HEK293 (cell line): ENCODE data around the gene FRMD6.

Source experiments
- MYNN ChIP-seq: fragments of 450-650 bp; formaldehyde crosslinking; IDR thresholded peaks from 2 replicates; pipeline ENCODE4 v1.5.1; 2016; ENCODE audit warnings: missing biosample characterization, missing genetic modification characterization, borderline replicate concordance
- REST ChIP-seq: fragments of 450-650 bp; formaldehyde crosslinking; IDR thresholded peaks from 2 replicates; pipeline ENCODE4 v1.5.1; 2016; ENCODE audit warnings: missing biosample characterization, missing genetic modification characterization
- ZBTB49 ChIP-seq: fragments of 450-650 bp; formaldehyde crosslinking; IDR thresholded peaks from 2 replicates; pipeline ENCODE4 v1.5.1; 2016; ENCODE audit warnings: missing biosample characterization, missing genetic modification characterization, low read depth
- ZFP37 ChIP-seq: fragments of 450-650 bp; formaldehyde crosslinking; IDR thresholded peaks from 2 replicates; pipeline ENCODE4 v1.5.1; 2016; ENCODE audit warnings: missing biosample characterization, missing genetic modification characterization
- ZFP69B ChIP-seq: fragments of 450-650 bp; formaldehyde crosslinking; IDR thresholded peaks from 2 replicates; pipeline ENCODE4 v1.5.1; 2016; ENCODE audit warnings: missing biosample characterization, missing genetic modification characterization
- ZNF157 ChIP-seq: fragments of 450-650 bp; formaldehyde crosslinking; IDR thresholded peaks from 2 replicates; pipeline ENCODE4 v1.5.1; 2016; ENCODE audit warnings: missing biosample characterization, missing genetic modification characterization
- ZNF239 ChIP-seq: fragments of 450-650 bp; formaldehyde crosslinking; IDR thresholded peaks from 2 replicates; pipeline ENCODE4 v1.5.1; 2016; ENCODE audit warnings: missing biosample characterization, missing genetic modification characterization
- ZNF274 ChIP-seq, 2 experiments: fragments of 200-500 bp in 1 of 2; fragments of 450-650 bp in 1 of 2; sonication (Bioruptor generic) in 1 of 2; formaldehyde crosslinking in 1 of 2; IDR thresholded peaks; 2 replicates each; pipeline versions ENCODE4 v1.5.1 to v1.6.1; 2014 to 2016; ENCODE audit warnings: borderline replicate concordance in 1 of 2, inconsistent platforms in 1 of 2, low read length in 1 of 2, missing biosample characterization in 1 of 2, missing genetic modification characterization in 1 of 2
- ZNF571 ChIP-seq: fragments of 450-650 bp; formaldehyde crosslinking; IDR thresholded peaks from 2 replicates; pipeline ENCODE4 v1.5.0; 2017; ENCODE audit warnings: missing biosample characterization, missing genetic modification characterization
- ZNF660 ChIP-seq: fragments of 450-650 bp; IDR thresholded peaks from 2 replicates; pipeline ENCODE4 v1.5.1; 2018; ENCODE audit warnings: missing biosample characterization, mild to moderate bottlenecking, missing genetic modification characterization
- ZNF704 ChIP-seq: fragments of 450-650 bp; formaldehyde crosslinking; IDR thresholded peaks from 2 replicates; pipeline ENCODE4 v1.5.1; 2016; ENCODE audit warnings: missing biosample characterization, missing genetic modification characterization
- TF ChIP-seq, protein P1 (sequence below): fragments of 450-650 bp; formaldehyde crosslinking; IDR thresholded peaks from 2 replicates; pipeline ENCODE4 v1.5.1; 2016; ENCODE audit warnings: missing biosample characterization, missing genetic modification characterization
- TF ChIP-seq, protein P2 (sequence below): fragments of 450-650 bp; formaldehyde crosslinking; IDR thresholded peaks from 2 replicates; pipeline ENCODE4 v1.5.1; 2016; ENCODE audit warnings: missing biosample characterization, missing genetic modification characterization, borderline replicate concordance

DNA sequence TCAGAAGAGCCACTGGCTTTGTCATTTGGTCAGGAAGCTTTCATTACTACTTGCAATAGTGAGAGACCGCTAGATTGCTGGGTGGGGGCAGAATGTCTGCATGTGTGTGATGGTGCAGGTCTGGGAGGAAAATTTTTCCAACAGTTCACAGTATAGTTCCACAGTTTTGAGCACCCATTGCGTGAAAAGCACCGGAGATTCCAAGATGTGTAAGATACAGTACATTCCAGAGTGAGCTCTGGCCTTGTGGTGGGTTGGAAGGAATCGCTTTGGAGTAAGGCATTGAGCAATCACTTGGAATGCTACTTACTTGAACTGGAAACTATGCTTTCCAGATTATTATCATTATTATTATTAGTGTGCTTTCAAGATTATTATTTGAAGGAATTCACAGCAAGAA, 47.6 kb upstream of the FRMD6 start:
- no peak for TF ChIP-seq MYNN (tag by site-specific recombination)
- TF ChIP-seq REST = no peak
- TF ChIP-seq, protein P1, sequence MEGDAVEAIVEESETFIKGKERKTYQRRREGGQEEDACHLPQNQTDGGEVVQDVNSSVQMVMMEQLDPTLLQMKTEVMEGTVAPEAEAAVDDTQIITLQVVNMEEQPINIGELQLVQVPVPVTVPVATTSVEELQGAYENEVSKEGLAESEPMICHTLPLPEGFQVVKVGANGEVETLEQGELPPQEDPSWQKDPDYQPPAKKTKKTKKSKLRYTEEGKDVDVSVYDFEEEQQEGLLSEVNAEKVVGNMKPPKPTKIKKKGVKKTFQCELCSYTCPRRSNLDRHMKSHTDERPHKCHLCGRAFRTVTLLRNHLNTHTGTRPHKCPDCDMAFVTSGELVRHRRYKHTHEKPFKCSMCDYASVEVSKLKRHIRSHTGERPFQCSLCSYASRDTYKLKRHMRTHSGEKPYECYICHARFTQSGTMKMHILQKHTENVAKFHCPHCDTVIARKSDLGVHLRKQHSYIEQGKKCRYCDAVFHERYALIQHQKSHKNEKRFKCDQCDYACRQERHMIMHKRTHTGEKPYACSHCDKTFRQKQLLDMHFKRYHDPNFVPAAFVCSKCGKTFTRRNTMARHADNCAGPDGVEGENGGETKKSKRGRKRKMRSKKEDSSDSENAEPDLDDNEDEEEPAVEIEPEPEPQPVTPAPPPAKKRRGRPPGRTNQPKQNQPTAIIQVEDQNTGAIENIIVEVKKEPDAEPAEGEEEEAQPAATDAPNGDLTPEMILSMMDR (tag by site-specific recombination) = no peak
- no peak for TF ChIP-seq ZNF239
- TF ChIP-seq ZFP37 (tag by site-specific recombination) = no peak
- no peak for TF ChIP-seq ZFP69B (tag by site-specific recombination)
- no peak for TF ChIP-seq ZNF274 (IDR thresholded peaks at IDR 0.05; ENCODE audit: low read length)
- no peak for TF ChIP-seq ZNF274 (tag by site-specific recombination; IDR thresholded peaks at IDR 0.05; ENCODE audit: borderline replicate concordance)
- TF ChIP-seq, protein P2, sequence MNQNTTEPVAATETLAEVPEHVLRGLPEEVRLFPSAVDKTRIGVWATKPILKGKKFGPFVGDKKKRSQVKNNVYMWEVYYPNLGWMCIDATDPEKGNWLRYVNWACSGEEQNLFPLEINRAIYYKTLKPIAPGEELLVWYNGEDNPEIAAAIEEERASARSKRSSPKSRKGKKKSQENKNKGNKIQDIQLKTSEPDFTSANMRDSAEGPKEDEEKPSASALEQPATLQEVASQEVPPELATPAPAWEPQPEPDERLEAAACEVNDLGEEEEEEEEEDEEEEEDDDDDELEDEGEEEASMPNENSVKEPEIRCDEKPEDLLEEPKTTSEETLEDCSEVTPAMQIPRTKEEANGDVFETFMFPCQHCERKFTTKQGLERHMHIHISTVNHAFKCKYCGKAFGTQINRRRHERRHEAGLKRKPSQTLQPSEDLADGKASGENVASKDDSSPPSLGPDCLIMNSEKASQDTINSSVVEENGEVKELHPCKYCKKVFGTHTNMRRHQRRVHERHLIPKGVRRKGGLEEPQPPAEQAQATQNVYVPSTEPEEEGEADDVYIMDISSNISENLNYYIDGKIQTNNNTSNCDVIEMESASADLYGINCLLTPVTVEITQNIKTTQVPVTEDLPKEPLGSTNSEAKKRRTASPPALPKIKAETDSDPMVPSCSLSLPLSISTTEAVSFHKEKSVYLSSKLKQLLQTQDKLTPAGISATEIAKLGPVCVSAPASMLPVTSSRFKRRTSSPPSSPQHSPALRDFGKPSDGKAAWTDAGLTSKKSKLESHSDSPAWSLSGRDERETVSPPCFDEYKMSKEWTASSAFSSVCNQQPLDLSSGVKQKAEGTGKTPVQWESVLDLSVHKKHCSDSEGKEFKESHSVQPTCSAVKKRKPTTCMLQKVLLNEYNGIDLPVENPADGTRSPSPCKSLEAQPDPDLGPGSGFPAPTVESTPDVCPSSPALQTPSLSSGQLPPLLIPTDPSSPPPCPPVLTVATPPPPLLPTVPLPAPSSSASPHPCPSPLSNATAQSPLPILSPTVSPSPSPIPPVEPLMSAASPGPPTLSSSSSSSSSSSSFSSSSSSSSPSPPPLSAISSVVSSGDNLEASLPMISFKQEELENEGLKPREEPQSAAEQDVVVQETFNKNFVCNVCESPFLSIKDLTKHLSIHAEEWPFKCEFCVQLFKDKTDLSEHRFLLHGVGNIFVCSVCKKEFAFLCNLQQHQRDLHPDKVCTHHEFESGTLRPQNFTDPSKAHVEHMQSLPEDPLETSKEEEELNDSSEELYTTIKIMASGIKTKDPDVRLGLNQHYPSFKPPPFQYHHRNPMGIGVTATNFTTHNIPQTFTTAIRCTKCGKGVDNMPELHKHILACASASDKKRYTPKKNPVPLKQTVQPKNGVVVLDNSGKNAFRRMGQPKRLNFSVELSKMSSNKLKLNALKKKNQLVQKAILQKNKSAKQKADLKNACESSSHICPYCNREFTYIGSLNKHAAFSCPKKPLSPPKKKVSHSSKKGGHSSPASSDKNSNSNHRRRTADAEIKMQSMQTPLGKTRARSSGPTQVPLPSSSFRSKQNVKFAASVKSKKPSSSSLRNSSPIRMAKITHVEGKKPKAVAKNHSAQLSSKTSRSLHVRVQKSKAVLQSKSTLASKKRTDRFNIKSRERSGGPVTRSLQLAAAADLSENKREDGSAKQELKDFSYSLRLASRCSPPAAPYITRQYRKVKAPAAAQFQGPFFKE = no peak
- TF ChIP-seq ZNF704 (tag by site-specific recombination) = no peak
- TF ChIP-seq ZNF660 (tag by site-specific recombination) = no peak
- no peak for TF ChIP-seq ZNF571 (tag by site-specific recombination)
- no peak for TF ChIP-seq ZNF157 (tag by site-specific recombination)
- TF ChIP-seq ZBTB49 = no peak
